HEK293 (cell line): ENCODE results near the gene CREG2.

Experiments
- ZNF266 ChIP-seq: fragments of 450-650 bp; formaldehyde crosslinking; IDR thresholded peaks from 2 replicates; pipeline ENCODE4 v1.5.1; 2016; ENCODE audit warnings: missing biosample characterization, missing genetic modification characterization, low read depth
- ZNF792 ChIP-seq: fragments of 450-650 bp; formaldehyde crosslinking; IDR thresholded peaks from 2 replicates; pipeline ENCODE4 v1.5.1; 2016; ENCODE audit warnings: missing biosample characterization, missing genetic modification characterization
- TF ChIP-seq, protein P1 (sequence below): fragments of 450-650 bp; formaldehyde crosslinking; IDR thresholded peaks from 2 replicates; pipeline ENCODE4 v1.5.1; 2016; ENCODE audit warnings: missing biosample characterization, missing genetic modification characterization
- TF ChIP-seq, protein P2 (sequence below): fragments of 450-650 bp; formaldehyde crosslinking; IDR thresholded peaks from 2 replicates; pipeline ENCODE4 v1.5.1; 2016; ENCODE audit warnings: missing biosample characterization, missing genetic modification characterization

DNA sequence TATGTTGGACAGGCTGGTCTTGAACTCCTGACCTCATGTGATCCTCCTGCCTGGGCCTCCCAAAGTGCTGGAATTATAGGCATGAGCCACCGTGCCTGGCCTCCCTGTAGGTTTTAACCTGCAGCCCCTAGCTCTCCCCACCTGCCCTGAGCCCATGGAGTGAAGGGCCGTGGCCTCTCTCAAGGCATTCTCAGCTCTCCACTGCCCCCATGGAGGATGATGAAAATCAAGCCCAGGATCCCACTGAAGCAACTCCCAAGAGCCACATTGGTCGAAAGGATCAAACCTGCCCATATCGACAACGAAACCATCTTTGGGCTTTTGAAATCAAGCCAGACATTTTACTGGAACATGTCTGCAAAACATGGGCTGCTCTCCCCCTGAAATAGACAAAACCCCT lies 22.4 kb upstream of the CREG2 start:
- no peak for TF ChIP-seq ZNF266
- TF ChIP-seq, protein P1, sequence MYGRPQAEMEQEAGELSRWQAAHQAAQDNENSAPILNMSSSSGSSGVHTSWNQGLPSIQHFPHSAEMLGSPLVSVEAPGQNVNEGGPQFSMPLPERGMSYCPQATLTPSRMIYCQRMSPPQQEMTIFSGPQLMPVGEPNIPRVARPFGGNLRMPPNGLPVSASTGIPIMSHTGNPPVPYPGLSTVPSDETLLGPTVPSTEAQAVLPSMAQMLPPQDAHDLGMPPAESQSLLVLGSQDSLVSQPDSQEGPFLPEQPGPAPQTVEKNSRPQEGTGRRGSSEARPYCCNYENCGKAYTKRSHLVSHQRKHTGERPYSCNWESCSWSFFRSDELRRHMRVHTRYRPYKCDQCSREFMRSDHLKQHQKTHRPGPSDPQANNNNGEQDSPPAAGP (tag by site-specific recombination), result no peak
- TF ChIP-seq ZNF792, result no peak
- TF ChIP-seq, protein P2, sequence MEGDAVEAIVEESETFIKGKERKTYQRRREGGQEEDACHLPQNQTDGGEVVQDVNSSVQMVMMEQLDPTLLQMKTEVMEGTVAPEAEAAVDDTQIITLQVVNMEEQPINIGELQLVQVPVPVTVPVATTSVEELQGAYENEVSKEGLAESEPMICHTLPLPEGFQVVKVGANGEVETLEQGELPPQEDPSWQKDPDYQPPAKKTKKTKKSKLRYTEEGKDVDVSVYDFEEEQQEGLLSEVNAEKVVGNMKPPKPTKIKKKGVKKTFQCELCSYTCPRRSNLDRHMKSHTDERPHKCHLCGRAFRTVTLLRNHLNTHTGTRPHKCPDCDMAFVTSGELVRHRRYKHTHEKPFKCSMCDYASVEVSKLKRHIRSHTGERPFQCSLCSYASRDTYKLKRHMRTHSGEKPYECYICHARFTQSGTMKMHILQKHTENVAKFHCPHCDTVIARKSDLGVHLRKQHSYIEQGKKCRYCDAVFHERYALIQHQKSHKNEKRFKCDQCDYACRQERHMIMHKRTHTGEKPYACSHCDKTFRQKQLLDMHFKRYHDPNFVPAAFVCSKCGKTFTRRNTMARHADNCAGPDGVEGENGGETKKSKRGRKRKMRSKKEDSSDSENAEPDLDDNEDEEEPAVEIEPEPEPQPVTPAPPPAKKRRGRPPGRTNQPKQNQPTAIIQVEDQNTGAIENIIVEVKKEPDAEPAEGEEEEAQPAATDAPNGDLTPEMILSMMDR, result no peak
